NCI-H524 (cell line): ENCODE data around the gene PROM2.
"Not testable (repeated sequence)": the region's sequence is repeated elsewhere in the genome, so short reads cannot be mapped to it uniquely, and the experiment has no call there.

ENCODE experiments used
- DNase-seq, 2 experiments: peaks; one replicate each; lab custom pipeline; 2025; lab: John Stamatoyannopoulos, UW

The PROM2 gene

DNA sequence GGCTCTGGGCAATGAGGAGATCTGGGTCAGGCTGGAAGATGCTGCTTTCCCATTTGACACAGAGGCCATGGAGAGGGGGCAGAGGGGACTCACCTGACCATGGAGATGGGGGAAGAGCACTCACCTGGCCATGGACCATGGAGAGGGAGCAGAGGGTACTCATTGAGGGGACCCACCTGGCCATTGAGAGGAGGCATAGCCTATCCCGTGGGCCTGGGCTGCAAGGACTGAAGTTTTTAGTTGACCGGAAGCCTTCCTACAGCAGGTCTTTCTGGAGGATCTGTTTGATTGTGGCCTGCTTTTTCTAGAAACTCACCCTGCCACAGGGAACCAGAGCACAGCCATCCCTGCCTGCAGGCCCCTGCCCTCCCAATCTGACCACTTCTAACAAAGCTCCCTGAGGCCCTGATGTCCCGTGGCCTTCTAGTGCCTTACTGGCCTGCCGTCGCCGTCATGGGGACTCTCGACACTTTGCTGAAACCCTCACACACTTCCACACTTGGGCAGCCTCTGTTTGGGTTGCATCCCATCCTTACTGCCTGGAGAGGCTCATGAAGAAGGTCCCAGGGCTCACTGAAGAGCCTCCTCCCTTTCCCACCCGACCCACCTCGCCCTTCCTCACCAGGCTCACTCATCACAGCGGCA, 5.1 kb upstream of the PROM2 start:
- no peak for DNase-seq

- DNase-seq = not testable (repeated sequence)
Observed at GRCh38 chr2:95269745-95270144, 4.5 kb upstream of the PROM2 start.

DNA sequence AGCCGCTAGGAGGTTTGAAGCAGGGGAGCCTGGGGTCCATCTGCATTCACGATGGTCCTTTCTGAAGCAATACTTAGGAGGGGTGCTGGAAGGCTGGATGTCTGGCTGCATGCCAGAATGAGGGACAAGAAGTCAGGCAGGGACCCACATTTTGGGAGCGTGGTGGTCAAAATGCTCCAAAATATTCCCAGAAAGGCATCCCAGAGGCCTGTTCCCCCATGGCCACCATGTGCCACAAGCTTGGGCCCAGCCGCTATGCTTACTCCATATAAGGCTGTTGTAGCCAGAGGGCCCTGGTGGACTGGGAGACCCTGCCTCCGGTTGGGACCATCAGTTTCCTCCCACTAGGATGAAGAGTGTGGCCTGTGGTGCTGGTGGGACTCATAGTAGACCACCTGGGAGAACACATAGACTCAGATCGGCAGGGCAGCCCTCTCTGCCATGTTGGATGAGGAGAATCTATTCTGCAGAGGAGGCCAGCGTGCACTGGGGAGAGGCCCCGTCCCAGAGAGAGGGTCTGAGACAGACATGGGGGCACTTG, 3.6 kb upstream of the PROM2 start:
- DNase-seq = no peak

DNA sequence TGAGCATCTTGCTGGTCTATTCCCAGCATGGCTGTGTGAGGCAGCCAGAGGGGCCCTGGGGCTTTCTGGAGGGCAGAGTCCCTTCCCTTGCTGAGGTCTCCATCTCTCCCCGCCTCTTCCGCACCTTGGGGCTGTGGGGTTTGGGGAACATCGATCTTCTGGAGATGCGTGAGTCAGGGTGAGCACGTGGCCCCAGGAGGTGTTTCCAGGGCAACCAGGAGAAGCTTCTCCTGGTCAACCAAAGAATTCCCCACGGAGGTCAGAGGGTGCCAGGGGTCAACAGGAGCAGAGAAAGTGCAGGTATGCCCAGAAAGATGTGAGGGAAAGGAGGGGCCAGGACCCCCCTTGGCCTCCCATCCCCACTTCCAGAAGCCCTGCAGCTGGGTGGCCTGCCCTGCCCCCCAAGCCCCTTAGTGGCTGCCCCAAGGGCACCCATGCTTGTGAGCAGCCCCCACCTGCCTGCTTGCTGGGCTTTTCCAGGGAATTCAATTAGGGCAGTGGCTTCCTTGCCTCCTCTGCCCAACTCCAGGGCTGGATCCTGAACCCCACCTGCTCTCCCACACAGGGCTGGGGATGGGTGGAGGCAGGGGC, 2.8 kb upstream of the PROM2 start:
- DNase-seq = no peak

- DNase-seq = no peak
Observed at GRCh38 chr2:95272299-95272751, 1.9 kb upstream of the PROM2 start.

GRCh38 chr2:95272781-95273180, 1.5 kb upstream of the PROM2 start:
- no peak for DNase-seq

- no peak for DNase-seq
Observed at GRCh38 chr2:95273566-95274290, 521 bp upstream of the PROM2 start.

GRCh38 chr2:95275151-95275515, 884 bp downstream of the PROM2 start:
- no peak for DNase-seq

DNA sequence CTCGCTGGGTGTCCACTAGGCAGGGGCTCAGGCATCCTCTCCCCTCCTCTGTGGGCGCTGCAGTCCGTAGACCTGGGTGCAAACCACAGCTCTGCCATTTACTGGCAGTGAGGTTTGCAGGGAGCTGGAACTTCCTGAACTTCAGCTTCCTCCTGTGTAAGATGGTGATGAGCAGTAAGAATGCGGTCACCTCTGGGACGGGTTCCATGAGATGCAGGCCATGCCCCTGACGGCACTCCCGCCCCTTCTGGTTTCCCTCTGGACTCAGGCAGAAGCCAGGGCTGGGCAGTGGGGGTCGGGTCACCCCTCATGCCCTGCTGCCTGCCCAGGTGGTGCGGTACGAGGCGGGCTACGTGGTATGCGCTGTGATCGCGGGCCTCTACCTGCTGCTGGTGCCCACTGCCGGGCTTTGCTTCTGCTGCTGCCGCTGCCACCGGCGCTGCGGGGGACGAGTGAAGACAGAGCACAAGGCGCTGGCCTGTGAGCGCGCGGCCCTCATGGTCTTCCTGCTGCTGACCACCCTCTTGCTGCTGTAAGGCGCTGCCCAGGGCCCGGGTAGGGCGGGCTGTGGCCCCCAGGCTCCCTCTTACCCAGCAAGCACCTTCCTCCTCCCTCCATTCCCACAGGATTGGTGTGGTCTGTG, 1.5 kb downstream of the PROM2 start:
- DNase-seq = no peak

DNA sequence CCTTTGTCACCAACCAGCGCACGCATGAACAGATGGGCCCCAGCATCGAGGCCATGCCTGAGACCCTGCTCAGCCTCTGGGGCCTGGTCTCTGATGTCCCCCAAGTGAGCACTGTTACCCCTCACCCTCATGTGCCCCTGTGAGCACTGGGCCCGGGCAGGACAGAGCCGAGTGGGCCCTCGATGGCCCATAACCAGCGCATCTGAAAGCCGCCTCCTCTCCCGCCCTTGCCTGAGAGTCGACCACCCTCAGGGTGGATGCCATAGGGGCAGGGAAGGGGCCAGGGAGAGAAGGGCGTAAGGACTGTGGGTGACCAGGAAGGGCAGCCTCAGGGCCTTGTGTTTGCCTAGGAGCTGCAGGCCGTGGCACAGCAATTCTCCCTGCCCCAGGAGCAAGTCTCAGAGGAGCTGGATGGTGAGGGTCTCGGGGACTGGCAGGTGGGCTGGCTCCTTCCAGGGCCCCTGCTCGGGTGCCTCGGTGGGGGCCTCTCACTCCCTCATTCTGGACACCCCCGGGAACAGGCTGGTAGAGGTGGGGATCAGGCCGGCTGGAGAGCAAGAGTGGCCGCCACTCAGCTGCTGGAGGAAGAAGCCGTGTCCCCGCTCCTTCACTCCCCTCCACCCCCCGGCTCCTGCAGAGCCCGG, 2.1 kb downstream of the PROM2 start:
- DNase-seq = no peak

DNA sequence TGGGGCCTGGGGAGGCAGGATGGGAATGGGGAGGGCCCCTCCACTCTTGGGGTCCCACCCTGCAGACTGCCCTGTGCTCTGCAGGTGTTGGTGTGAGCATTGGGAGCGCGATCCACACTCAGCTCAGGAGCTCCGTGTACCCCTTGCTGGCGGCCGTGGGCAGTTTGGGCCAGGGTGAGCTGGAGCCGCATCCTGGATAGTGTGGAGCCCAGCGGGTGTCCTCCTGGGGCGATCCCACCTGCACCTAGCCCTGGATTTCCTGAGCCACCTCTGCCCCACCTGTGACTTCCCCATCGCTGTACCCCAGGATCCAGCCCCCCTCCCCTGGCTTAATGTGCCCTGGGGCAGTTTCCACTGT, 2.6 kb downstream of the PROM2 start:
- no peak for DNase-seq

- DNase-seq = no peak
Observed at GRCh38 chr2:95277246-95277906, 3.1 kb downstream of the PROM2 start.

- DNase-seq = no peak
Observed at GRCh38 chr2:95278051-95278471, 3.8 kb downstream of the PROM2 start.

DNA sequence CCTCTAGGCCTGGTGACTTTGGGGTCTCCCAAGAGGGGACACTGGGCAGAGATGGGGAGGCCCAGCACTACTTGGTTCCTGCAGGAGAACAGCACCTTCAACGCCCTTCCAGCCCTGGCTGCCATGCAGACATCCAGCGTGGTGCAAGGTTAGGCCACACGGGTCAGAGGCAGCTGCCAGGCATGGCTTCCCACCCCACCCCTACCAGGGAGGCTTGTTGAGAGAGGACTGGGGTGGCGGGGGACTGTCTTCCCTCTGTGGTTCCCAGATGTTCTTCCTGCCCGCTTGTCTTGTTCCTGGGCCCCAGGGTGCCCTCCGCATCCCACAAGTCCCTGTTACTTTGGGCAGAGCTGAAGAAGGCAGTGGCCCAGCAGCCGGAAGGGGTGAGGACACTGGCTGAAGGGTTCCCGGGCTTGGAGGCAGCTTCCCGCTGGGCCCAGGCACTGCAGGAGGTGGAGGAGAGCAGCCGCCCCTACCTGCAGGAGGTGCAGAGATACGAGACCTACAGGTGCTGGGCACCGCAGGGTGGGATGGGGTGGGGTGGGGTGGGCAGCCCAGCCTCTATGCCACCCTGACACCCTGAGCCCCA, 4.5 kb downstream of the PROM2 start:
- no peak for DNase-seq

GRCh38 chr2:95279435-95280035, 5.3 kb downstream of the PROM2 start:
- DNase-seq = no peak

- DNase-seq = no peak
Observed at GRCh38 chr2:95281071-95281470, 6.8 kb downstream of the PROM2 start.

GRCh38 chr2:95281786-95282185, 7.5 kb downstream of the PROM2 start:
- no peak for DNase-seq

GRCh38 chr2:95282458-95282857, 8.2 kb downstream of the PROM2 start:
- no peak for DNase-seq

DNA sequence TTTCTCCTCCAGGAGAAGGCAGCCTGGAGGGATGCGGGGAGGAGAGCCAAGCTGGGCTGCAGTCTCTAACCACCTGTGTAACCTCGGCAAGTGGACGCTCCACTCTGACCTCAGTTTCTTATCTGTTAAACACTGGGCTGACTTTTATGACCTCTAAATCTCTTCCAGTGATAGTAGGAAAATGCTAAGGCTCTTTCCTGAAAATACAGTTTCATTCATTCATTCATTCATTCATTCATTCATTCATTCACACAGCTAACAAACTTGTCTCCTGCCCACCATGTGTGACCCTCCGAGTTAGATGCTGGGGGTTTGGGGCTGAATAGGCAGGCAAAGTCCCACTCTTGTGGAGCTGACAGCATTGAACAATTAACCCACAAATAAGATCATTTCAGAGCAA, 9.3 kb downstream of the PROM2 start:
- no peak for DNase-seq

- DNase-seq = no peak
Observed at GRCh38 chr2:95284886-95285541, 10.8 kb downstream of the PROM2 start.
